Measurements from ENCODE around the gene ASS1.

ASS1 gene

DNA sequence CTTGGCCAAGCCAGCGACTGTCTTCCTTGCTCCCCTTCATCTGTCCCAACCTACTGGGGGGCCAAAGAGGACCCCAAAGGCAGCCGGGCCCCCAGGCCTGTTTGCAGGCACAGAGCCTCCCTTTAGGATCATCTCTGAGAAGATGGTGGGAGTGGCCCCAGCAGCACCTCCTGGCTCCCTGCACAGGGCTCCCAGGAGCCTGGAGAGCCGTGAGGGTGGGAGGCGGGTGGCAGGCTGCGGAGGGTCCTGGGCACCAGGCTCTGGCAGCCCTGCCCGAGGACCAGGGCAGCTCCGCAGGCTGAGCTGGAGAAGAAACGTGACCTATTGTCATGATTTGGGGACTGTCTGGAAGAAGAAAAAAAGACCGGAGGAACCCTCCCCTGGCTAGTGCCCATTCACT, 33.4 kb downstream of the ASS1 start:
- DNase-seq = no peak
- Mint-ChIP-seq H3K9me3 (no peaks in the 10 kb centered on the region), H3K4me1 (ENCODE audit: low read depth) (no peaks in the 10 kb centered on the region), H3K36me3 (ENCODE audit: low read depth) (no peaks in the 10 kb centered on the region), H3K27me3 (peaks cover 26% of the 10 kb centered on the region), H3K4me3 (no peak overlapping the region), H3K27ac (no peak overlapping the region)

DNA sequence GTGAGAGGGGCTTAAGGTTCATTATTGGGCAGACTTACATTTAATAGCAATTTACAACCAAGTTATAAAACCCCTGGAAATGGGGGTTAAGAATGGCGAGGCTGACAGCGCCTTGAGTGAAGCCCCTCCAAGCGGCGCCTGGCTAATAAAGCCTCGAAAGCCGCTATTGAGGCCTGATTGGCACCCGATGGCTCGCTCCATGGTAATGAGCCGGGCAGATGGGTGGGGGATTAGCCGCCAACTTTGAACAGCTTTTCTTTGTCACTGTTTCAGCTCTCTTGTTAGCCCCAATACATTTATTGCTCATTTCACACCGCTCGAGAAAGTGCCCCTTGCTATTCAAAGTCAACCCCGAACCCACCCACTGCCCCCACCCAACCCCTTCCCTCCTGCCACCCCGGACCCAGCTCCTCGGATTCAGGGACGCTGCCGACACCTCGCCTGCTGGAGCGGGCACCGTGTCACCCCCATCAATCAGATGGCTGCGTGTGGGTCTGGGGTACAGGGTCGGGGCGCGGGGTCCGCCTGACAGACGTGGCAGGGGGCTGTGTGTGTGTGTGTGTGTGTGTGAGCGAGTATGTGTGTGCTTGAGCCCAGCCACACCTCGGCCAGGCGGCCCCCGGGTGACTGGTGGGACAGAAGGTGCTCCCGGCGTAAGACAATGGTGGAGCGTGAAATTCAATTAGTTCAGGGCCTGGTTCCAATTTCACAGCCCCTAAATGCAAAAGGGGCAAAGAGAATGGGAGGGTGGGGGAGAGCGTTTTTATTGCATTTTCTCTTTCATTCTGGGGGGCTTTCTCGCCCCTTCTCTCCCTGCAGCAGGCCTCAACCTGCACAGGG, 34.2 kb downstream of the ASS1 start:
- no peaks in the 10 kb centered on the region for H3K36me3 Mint-ChIP-seq (ENCODE audit: low read depth)
- H3K4me1 Mint-ChIP-seq (ENCODE audit: low read depth) = no peaks in the 10 kb centered on the region
- H3K9me3 Mint-ChIP-seq = no peaks in the 10 kb centered on the region
- no peak overlapping the region for H3K27ac Mint-ChIP-seq
- DNase-seq = no peak
- H3K4me3 Mint-ChIP-seq = no peak overlapping the region
- peaks cover 31% of the 10 kb centered on the region for H3K27me3 Mint-ChIP-seq

GRCh38 chr9:130479587-130479986, 34.8 kb downstream of the ASS1 start:
- Mint-ChIP-seq H3K27ac (no peak overlapping the region), H3K4me3 (no peak overlapping the region), H3K9me3 (no peaks in the 10 kb centered on the region), H3K27me3 (peaks cover 31% of the 10 kb centered on the region), H3K36me3 (ENCODE audit: low read depth) (no peaks in the 10 kb centered on the region), H3K4me1 (ENCODE audit: low read depth) (no peaks in the 10 kb centered on the region)
- DNase-seq = no peak

DNA sequence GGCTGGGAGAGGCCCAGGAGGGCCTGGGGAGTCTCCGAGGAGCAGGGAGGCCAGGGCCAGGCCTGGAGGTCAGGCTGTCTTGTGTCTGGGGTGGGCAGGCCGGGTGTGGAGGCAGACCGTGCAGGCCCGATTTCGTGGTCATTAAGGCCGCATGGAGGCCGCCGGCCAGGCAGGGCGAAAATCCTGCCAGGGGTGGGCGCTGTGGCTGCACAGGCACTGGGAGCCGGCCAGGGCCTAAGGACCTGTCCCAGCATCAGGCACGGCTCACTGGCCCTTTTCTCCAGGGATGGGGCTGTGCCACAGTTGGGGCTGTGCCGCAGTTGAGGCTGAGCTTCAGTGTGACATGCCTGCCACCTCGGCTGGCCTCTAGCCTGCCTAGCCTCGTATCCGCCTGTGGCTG, 35.9 kb downstream of the ASS1 start:
- H3K36me3 Mint-ChIP-seq (ENCODE audit: low read depth) = no peaks in the 10 kb centered on the region
- no peak overlapping the region for H3K4me3 Mint-ChIP-seq
- H3K9me3 Mint-ChIP-seq = no peaks in the 10 kb centered on the region
- no peak for DNase-seq
- no peaks in the 10 kb centered on the region for H3K4me1 Mint-ChIP-seq (ENCODE audit: low read depth)
- H3K27me3 Mint-ChIP-seq = peaks cover 32% of the 10 kb centered on the region
- H3K27ac Mint-ChIP-seq = no peak overlapping the region

DNA sequence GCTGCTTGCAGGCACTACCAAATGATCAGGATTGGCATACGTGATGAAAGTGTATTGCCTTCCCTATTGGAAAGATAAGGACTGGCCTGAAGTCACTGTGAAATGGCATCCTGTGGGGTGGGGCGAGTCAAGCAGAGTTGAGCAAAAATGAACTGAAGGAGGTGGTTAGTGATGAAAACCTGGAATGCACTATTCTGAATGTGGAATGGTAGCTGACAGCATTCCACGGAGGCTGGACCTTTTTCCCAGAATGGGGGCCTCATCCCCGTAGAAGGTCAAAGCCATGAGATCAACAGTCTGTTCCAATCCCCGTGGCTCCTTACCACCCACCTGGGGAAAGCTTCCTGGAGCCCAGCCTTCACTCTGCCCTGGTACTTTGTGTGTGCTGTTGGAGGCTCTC, 37.7 kb downstream of the ASS1 start:
- DNase-seq = no peak
- H3K27ac Mint-ChIP-seq = no peak overlapping the region
- H3K4me3 Mint-ChIP-seq = no peak overlapping the region
- peaks cover 35% of the 10 kb centered on the region for H3K27me3 Mint-ChIP-seq
- no peaks in the 10 kb centered on the region for H3K4me1 Mint-ChIP-seq (ENCODE audit: low read depth)
- H3K36me3 Mint-ChIP-seq (ENCODE audit: low read depth) = no peaks in the 10 kb centered on the region
- H3K9me3 Mint-ChIP-seq = no peaks in the 10 kb centered on the region

DNA sequence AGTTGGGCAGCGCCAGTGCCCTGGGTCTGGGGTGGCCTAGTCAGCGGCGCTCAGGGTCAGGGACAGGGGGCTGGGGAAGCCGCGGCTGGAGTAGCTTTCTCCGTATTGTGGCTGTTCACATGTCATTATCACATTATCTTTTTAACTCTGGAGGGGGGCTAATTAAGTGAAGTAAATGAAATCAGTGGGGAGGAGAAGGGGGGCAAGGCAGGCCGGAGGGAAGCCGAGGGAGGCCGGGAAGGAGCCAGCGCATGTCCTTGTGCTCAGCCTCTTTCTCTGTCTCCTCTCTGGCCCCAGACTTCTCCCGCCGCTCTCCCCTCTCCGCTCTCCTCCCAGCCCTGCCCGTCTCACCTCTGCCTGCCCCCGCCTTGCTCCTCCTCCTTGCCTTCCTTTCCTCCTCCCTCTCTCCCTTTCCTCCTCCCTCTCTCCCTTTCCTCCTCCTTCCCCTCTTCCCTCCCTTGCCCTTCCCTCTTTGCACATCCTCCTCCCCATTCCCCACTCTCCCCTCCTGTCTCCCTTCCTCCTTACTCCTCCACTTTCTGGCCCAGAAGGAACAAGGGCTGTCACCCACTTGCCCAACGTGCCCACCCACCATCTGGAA, 38.7 kb downstream of the ASS1 start:
- H3K4me3 Mint-ChIP-seq = no peak overlapping the region
- H3K9me3 Mint-ChIP-seq = no peaks in the 10 kb centered on the region
- no peaks in the 10 kb centered on the region for H3K36me3 Mint-ChIP-seq (ENCODE audit: low read depth)
- H3K4me1 Mint-ChIP-seq (ENCODE audit: low read depth) = no peaks in the 10 kb centered on the region
- H3K27ac Mint-ChIP-seq = no peak overlapping the region
- DNase-seq = no peak
- peaks cover 35% of the 10 kb centered on the region for H3K27me3 Mint-ChIP-seq

DNA sequence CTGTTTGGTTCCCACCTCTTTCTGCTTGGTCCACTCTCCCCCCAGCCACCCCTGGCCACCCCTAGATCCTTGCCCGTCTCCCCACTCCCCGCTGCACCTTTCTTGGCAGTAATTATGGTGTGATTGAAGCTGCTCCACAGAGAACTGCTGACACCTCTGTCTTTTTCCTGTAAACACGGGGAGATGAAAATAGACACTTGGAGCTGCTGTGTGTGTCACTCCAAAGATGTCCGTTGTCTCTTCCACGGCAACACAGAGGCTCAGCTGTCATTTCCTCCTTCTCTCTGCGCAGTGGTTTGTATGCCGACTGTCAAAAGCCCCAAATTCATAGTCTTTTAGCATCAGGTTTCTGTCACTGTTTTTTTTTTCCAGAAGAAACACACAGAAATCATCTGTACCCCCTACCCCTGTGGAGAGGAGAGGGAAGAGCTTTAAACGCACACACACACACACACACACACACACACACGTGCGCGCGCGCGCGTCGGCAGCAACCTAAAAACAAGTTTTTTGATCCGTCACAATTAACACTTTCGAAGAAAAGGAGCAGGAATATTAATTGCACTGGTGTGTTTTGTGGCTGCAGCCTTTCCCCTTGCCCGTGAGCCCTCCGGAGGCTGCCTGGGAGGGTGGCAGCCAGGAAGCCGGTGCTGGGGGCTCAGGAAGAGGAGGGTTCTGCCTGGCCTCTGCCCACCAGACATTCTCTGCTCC, 39.8 kb downstream of the ASS1 start:
- DNase-seq = no peak
- H3K36me3 Mint-ChIP-seq (ENCODE audit: low read depth) = no peaks in the 10 kb centered on the region
- H3K27ac Mint-ChIP-seq = no peak overlapping the region
- H3K27me3 Mint-ChIP-seq = peaks cover 35% of the 10 kb centered on the region
- no peaks in the 10 kb centered on the region for H3K4me1 Mint-ChIP-seq (ENCODE audit: low read depth)
- no peaks in the 10 kb centered on the region for H3K9me3 Mint-ChIP-seq
- H3K4me3 Mint-ChIP-seq = no peak overlapping the region

GRCh38 chr9:130486103-130486502, 41.3 kb downstream of the ASS1 start:
- Mint-ChIP-seq H3K9me3 (no peaks in the 10 kb centered on the region), H3K27me3 (peaks cover 35% of the 10 kb centered on the region), H3K36me3 (ENCODE audit: low read depth) (no peaks in the 10 kb centered on the region), H3K4me3 (no peak overlapping the region), H3K4me1 (ENCODE audit: low read depth) (no peaks in the 10 kb centered on the region), H3K27ac (no peak overlapping the region)
- no peak for DNase-seq

- Mint-ChIP-seq H3K36me3 (ENCODE audit: low read depth) (no peaks in the 10 kb centered on the region), H3K4me1 (ENCODE audit: low read depth) (no peaks in the 10 kb centered on the region), H3K27ac (no peak overlapping the region), H3K9me3 (no peaks in the 10 kb centered on the region), H3K27me3 (peaks cover 31% of the 10 kb centered on the region), H3K4me3 (no peak overlapping the region)
- DNase-seq = no peak
Measured at GRCh38 chr9:130487500-130487899, 42.7 kb downstream of the ASS1 start.

DNA sequence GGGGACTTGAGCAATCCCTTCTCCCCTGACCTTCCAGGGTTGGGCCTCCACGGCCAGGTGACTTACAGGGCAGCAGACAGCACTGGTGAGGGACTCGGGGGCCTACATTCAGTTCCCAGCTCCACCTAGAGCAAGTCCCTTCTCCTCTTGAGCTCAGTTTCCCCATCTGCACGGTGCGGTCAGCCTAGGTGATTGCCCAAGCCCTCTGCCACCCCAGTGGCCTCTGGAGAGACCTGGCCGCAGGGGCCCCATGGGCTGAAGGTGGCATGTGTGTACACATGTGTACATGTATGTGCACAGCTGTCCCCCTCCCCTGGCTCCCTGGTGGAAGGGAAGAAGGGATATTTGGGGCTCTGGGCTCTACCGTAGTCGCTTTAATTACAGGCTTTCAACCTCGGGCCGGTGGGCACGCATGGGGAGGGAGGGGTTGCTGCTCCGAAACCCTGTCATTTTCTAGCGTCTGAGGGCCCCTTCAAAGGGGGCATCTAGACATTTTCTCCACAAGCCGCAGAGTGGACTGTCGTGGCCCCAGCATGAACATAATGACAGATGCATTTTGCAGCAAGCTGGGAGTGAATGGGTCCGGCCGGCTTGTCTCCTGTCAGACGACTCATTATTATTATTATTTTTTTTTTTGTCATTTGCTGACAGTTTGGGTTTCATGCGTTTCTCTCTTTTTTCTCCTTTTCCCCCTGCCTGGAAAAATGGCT, 44.0 kb downstream of the ASS1 start:
- DNase-seq = no peak
- Mint-ChIP-seq H3K27me3 (peaks cover 22% of the 10 kb centered on the region), H3K4me3 (no peak overlapping the region), H3K27ac (no peak overlapping the region), H3K9me3 (no peaks in the 10 kb centered on the region), H3K36me3 (ENCODE audit: low read depth) (no peaks in the 10 kb centered on the region), H3K4me1 (ENCODE audit: low read depth) (no peaks in the 10 kb centered on the region)

- H3K27me3 Mint-ChIP-seq = peaks cover 20% of the 10 kb centered on the region
- peaks cover 6% of the 10 kb centered on the region for H3K9me3 Mint-ChIP-seq
- DNase-seq = no peak
- H3K27ac Mint-ChIP-seq = no peak overlapping the region
- no peak overlapping the region for H3K4me3 Mint-ChIP-seq
- H3K4me1 Mint-ChIP-seq (ENCODE audit: low read depth) = no peaks in the 10 kb centered on the region
- H3K36me3 Mint-ChIP-seq (ENCODE audit: low read depth) = no peaks in the 10 kb centered on the region
Measured at GRCh38 chr9:130490981-130491380, 46.2 kb downstream of the ASS1 start.

DNA sequence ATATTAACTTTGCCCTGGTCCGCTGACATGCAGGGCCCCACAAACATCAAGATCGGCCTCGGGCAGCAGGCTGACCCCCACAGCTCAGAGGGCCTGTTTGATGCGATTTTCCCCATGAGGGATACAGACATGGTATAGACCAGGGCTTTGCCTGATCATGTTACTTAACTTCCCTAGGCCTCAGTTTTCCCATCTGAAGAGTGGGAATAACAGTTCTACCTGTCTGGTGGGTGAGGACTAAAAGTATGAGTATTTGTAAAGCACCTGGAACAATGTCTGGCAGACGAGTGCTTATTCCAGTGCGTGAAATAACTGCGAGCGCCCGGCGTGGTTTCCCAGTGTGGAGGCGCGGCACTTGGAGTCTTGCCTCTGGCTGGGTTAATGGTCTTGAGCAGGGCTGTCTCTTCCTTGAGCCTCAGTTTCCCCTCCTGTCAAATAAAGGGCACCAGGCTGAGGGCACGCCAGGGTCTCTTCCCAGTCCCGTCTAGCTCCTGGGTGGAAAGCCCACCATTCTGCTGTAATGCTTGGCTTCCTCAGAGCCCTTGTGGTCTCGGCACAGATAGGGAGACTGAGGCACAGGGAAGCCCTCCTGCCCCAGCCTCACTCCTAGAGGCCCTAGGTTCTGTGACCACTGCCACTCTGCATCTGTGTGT, 47.2 kb downstream of the ASS1 start:
- DNase-seq = no peak
- Mint-ChIP-seq H3K4me3 (no peak overlapping the region), H3K27ac (no peak overlapping the region), H3K4me1 (ENCODE audit: low read depth) (no peaks in the 10 kb centered on the region), H3K27me3 (peaks cover 20% of the 10 kb centered on the region), H3K9me3 (peaks cover 6% of the 10 kb centered on the region), H3K36me3 (ENCODE audit: low read depth) (no peaks in the 10 kb centered on the region)

- Mint-ChIP-seq H3K4me1 (ENCODE audit: low read depth) (no peaks in the 10 kb centered on the region), H3K36me3 (ENCODE audit: low read depth) (no peaks in the 10 kb centered on the region), H3K27ac (no peak overlapping the region), H3K9me3 (peaks cover 6% of the 10 kb centered on the region), H3K27me3 (peaks cover 20% of the 10 kb centered on the region), H3K4me3 (no peak overlapping the region)
- no peak for DNase-seq
Measured at GRCh38 chr9:130493021-130493420, 48.3 kb downstream of the ASS1 start.

DNA sequence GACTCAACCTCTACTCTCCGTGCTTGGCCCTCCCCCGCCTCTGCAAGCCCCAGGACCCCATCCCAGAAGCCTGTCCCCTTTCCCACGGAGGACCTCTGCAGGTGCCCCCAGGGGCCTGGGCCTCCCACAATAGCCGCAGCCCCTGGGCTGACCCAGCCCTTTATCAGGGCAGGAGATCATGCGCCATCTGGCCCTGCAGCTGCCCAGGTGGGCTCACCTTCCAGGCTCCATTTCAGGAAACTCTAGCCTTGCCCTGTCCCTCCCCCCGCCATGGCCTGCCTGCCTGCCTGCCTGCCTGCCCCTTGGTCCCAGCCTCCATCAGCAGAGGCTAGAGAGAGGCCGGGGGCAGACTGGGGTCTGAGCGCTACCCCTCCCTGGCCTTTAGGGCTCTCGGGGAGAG, 48.7 kb downstream of the ASS1 start:
- H3K27ac Mint-ChIP-seq = no peak overlapping the region
- H3K4me1 Mint-ChIP-seq (ENCODE audit: low read depth) = no peaks in the 10 kb centered on the region
- no peak overlapping the region for H3K4me3 Mint-ChIP-seq
- H3K27me3 Mint-ChIP-seq = peaks cover 20% of the 10 kb centered on the region
- peaks cover 6% of the 10 kb centered on the region for H3K9me3 Mint-ChIP-seq
- no peaks in the 10 kb centered on the region for H3K36me3 Mint-ChIP-seq (ENCODE audit: low read depth)
- no peak for DNase-seq
